MM.1S (cell line): ENCODE data around the gene PRELID2.

Experiments used
- DNase-seq: peaks from one replicate; pipeline ENCODE4 v3.0.0-alpha.2; 2015
- H2AFZ ChIP-seq: fragments of 300-600 bp; sonication (generic); 2 replicates; pipeline ENCODE4 v1.6.0; 2016; ENCODE audit warnings: antibody characterized with exemption, low read length
- H3F3A ChIP-seq: fragments of 300-600 bp; sonication (generic); 2 replicates; pipeline ENCODE4 v1.6.1; 2016; ENCODE audit warnings: mild to moderate bottlenecking, antibody characterized with exemption, low read length, moderate library complexity, mixed read lengths; ENCODE audit not compliant: insufficient read depth
- H3K27ac ChIP-seq: fragments of 300-600 bp; sonication (generic); 2 replicates; pipeline ENCODE4 v1.5.1; 2016; ENCODE audit warnings: mild to moderate bottlenecking, low read length
- H3K27me3 ChIP-seq: fragments of 300-600 bp; sonication (generic); replicated peaks from 2 replicates; pipeline ENCODE4 v1.6.0; 2016; ENCODE audit warnings: low read length; ENCODE audit not compliant: insufficient read depth
- H3K36me3 ChIP-seq: fragments of 300-600 bp; sonication (generic); replicated peaks from 2 replicates; pipeline ENCODE4 v1.6.1; 2016; ENCODE audit warnings: mild to moderate bottlenecking, low read length, mixed read lengths; ENCODE audit not compliant: insufficient read depth
- H3K4me1 ChIP-seq: fragments of 300-600 bp; sonication (generic); 2 replicates; pipeline ENCODE4 v1.6.1; 2016; ENCODE audit warnings: low read length, mixed read lengths
- H3K4me2 ChIP-seq: fragments of 300-600 bp; sonication (generic); 2 replicates; pipeline ENCODE4 v1.6.0; 2016; ENCODE audit warnings: low read depth, low read length
- H3K4me3 ChIP-seq: fragments of 300-600 bp; sonication (generic); 2 replicates; pipeline ENCODE4 v1.5.1; 2016; ENCODE audit warnings: low read length, mixed read lengths
- H3K79me2 ChIP-seq: fragments of 300-600 bp; sonication (generic); 2 replicates; pipeline ENCODE4 v1.6.1; 2016; ENCODE audit warnings: mixed run types, low read length, mixed read lengths
- H3K9ac ChIP-seq: fragments of 300-600 bp; sonication (generic); 2 replicates; pipeline ENCODE4 v1.6.1; 2016; ENCODE audit warnings: low read length, mixed read lengths
- H3K9me2 ChIP-seq: fragments of 300-600 bp; sonication (generic); replicated peaks from 2 replicates; pipeline ENCODE4 v1.6.1; 2016; ENCODE audit warnings: mild to moderate bottlenecking, low read length, mixed read lengths; ENCODE audit not compliant: insufficient read depth
- H3K9me3 ChIP-seq: fragments of 300-600 bp; sonication (generic); replicated peaks from 2 replicates; pipeline ENCODE4 v1.6.1; 2016; ENCODE audit warnings: mild to moderate bottlenecking, low read length, mixed read lengths; ENCODE audit not compliant: insufficient read depth
- H4K20me1 ChIP-seq: fragments of 300-600 bp; sonication (generic); 2 replicates; pipeline ENCODE4 v1.6.1; 2016; ENCODE audit warnings: mild to moderate bottlenecking, low read length, moderate library complexity, mixed read lengths; ENCODE audit not compliant: insufficient read depth
- EZH2 ChIP-seq: fragments of 300-600 bp; sonication (generic); optimal IDR thresholded peaks from 2 replicates; pipeline ENCODE3; 2017; ENCODE audit warnings: low read depth, mild to moderate bottlenecking, antibody characterized with exemption, low read length, mixed read lengths
- EZH2phosphoT487 ChIP-seq: fragments of 300-600 bp; sonication (generic); IDR thresholded peaks from 2 replicates; pipeline ENCODE4 v1.6.1; 2018; ENCODE audit warnings: antibody characterized with exemption, low read length
- TF ChIP-seq, protein P1 (sequence below): fragments of 300-600 bp; sonication (generic); IDR thresholded peaks from 2 replicates; pipeline ENCODE4 v1.5.1; 2016; ENCODE audit warnings: antibody characterized with exemption, low read length, mixed read lengths

PRELID2 gene

DNA sequence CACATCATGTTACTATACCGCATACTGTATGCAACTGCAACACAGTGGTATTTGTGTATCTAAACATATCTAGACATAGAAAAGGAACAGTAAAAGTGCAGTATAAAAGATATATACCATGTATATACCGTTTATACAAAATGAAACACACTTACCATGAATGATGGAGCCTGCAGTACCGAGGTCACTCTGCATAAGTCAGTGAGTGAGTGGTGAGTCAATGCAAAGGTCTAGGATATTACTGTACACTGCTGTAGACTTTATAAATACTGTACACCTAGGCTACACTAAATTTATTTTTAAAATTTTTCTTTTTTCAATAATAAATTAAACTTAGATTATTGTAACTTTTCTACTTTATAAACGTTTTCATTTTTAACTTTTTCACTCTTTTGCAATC lies 29.3 kb downstream of the PRELID2 start:
- Histone ChIP-seq H3K27ac (no peak overlapping the region), H3K27me3 (no peaks in the 10 kb centered on the region), H3K79me2 (no peaks in the 10 kb centered on the region), H3F3A (no peaks in the 10 kb centered on the region), H3K4me1 (no peaks in the 10 kb centered on the region), H3K4me2 (no peak overlapping the region), H3K9ac (no peak overlapping the region), H3K36me3 (no peaks in the 10 kb centered on the region), H3K9me3 (no peaks in the 10 kb centered on the region), H2AFZ (no peak overlapping the region), H3K4me3 (no peak overlapping the region), H3K9me2 (no peaks in the 10 kb centered on the region), H4K20me1 (no peaks in the 10 kb centered on the region)
- no peak for TF ChIP-seq EZH2phosphoT487
- TF ChIP-seq, protein P1, sequence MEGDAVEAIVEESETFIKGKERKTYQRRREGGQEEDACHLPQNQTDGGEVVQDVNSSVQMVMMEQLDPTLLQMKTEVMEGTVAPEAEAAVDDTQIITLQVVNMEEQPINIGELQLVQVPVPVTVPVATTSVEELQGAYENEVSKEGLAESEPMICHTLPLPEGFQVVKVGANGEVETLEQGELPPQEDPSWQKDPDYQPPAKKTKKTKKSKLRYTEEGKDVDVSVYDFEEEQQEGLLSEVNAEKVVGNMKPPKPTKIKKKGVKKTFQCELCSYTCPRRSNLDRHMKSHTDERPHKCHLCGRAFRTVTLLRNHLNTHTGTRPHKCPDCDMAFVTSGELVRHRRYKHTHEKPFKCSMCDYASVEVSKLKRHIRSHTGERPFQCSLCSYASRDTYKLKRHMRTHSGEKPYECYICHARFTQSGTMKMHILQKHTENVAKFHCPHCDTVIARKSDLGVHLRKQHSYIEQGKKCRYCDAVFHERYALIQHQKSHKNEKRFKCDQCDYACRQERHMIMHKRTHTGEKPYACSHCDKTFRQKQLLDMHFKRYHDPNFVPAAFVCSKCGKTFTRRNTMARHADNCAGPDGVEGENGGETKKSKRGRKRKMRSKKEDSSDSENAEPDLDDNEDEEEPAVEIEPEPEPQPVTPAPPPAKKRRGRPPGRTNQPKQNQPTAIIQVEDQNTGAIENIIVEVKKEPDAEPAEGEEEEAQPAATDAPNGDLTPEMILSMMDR: no peak
- TF ChIP-seq EZH2: no peak
- no peak for DNase-seq

DNA sequence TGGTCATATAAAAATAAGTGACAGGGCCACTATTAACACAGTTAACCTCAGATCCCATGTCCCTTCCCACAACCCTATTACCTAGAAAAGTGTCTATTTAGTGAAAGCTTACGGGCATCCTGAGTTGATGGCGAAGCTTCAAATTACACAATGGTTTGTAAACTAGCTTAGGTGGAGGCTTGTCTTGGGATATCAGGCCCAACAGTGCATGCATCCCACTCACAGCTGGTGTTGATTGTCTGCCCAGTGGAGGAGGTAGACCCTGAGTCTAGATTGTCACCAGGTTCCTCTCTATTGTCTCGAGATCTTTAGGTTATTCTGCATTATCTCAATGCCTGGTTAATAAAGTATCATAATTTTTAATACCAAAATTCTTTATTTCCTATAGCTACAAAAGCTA lies 30.4 kb downstream of the PRELID2 start:
- Histone ChIP-seq H3K4me2 (no peak overlapping the region), H3K27me3 (no peaks in the 10 kb centered on the region)

DNA sequence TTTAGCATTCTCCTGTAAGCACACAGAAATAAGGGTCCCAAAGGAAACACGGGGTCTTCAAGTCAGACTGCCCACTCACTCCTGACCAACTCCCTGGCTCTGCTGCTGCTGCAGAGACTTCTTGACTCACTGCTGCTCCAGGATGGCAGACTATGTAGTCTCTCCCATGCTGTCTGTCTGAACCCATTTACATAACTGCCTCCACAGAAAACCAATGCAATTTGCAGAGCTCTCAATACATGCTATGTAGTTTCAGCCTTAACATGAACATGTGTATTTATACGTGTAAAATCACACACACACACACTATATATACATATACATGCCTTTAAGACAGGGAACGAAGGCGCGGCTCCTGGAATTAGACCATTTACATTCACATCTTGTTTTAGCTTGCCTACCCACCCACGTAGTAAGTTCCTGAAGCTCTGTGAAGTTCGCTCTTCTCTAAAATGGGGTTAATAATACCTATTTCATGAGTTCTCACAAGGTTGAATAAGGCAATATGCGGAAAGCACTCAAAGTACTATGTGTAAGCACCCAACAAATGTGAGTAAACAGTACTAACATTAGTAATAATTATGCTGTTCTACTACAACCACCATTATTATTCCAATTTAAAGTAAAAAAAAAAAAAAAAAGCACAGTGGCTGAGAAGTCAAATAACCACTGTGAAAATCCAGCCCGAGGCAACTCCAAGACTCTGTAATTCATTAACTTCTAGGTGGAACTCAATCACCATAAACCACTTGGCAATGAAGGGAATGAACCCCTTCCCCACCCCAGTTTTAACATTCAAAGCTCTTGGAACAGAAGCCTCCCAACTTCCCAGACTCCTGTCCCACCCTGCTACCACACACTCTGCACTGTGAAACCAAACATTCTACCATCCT lies 31.8 kb downstream of the PRELID2 start:
- no peaks in the 10 kb centered on the region for H4K20me1 ChIP-seq
- H3K4me1 ChIP-seq: no peaks in the 10 kb centered on the region
- no peak overlapping the region for H2AFZ ChIP-seq
- no peaks in the 10 kb centered on the region for H3K9me3 ChIP-seq
- TF ChIP-seq EZH2 (no peak), EZH2phosphoT487 (no peak)
- TF ChIP-seq, protein P1: no peak
- no peaks in the 10 kb centered on the region for H3K36me3 ChIP-seq
- DNase-seq: no peak
- H3K9me2 ChIP-seq: no peaks in the 10 kb centered on the region
- H3K4me3 ChIP-seq: no peak overlapping the region
- H3K9ac ChIP-seq: no peak overlapping the region
- H3K4me2 ChIP-seq: no peak overlapping the region
- no peaks in the 10 kb centered on the region for H3F3A ChIP-seq
- H3K27ac ChIP-seq: no peak overlapping the region
- H3K27me3 ChIP-seq: no peaks in the 10 kb centered on the region
- H3K79me2 ChIP-seq: no peaks in the 10 kb centered on the region

More for the DNA sequence above, 30.4 kb downstream of the PRELID2 start:
- H3K9me2 ChIP-seq: no peaks in the 10 kb centered on the region
- no peak overlapping the region for H2AFZ ChIP-seq
- H3K9me3 ChIP-seq: no peaks in the 10 kb centered on the region
- H3K9ac ChIP-seq: no peak overlapping the region
- DNase-seq: no peak
- no peaks in the 10 kb centered on the region for H4K20me1 ChIP-seq
- TF ChIP-seq, protein P1: no peak
- TF ChIP-seq EZH2phosphoT487 (no peak), EZH2 (no peak)
- H3K4me1 ChIP-seq: no peaks in the 10 kb centered on the region
- H3K4me3 ChIP-seq: no peak overlapping the region
- no peaks in the 10 kb centered on the region for H3F3A ChIP-seq
- no peak overlapping the region for H3K27ac ChIP-seq
- H3K79me2 ChIP-seq: no peaks in the 10 kb centered on the region
- no peaks in the 10 kb centered on the region for H3K36me3 ChIP-seq
